ENCODE results near the gene SLC24A5. TPM values are rescaled to one million over a fixed set of nuclear protein-coding genes. Genes with fewer than 3 reads are reported as not detected.

The SLC24A5 gene
- total RNA-seq, 1 donor from 2014 or later: not detected

- intact Hi-C loops (cut with DNase I): no loop called here
- no peak overlapping the region for H3K4me3 ChIP-seq
- H3K9me3 ChIP-seq: no peaks in the 10 kb centered on the region
- peaks cover 13% of the 10 kb centered on the region for H3K4me1 ChIP-seq
- no peak overlapping the region for H3K27ac ChIP-seq
- TF ChIP-seq POLR2AphosphoS5 (IDR thresholded peaks at IDR 0.05; ENCODE audit: insufficient read depth in 1 of 2, low read depth in 1 of 2) (no peak), CTCF (IDR thresholded peaks at IDR 0.05) (no peak), POLR2A (IDR thresholded peaks at IDR 0.05) (no peak)
- no peaks in the 10 kb centered on the region for H3K36me3 ChIP-seq
- no peak for DNase-seq (ENCODE audit: extremely low spot score in 2 of 2)
- H3K27me3 ChIP-seq: no peaks in the 10 kb centered on the region
Measured at GRCh38 chr15:48089702-48090101, 31.1 kb upstream of the SLC24A5 start.

GRCh38 chr15:48090115-48090514, 30.7 kb upstream of the SLC24A5 start:
- no peak overlapping the region for H3K4me3 ChIP-seq
- H3K9me3 ChIP-seq: no peaks in the 10 kb centered on the region
- TF ChIP-seq POLR2A (IDR thresholded peaks at IDR 0.05) (no peak), POLR2AphosphoS5 (IDR thresholded peaks at IDR 0.05; ENCODE audit: insufficient read depth in 1 of 2, low read depth in 1 of 2) (no peak), CTCF (IDR thresholded peaks at IDR 0.05) (no peak)
- intact Hi-C loops (cut with DNase I): no loop called here
- H3K36me3 ChIP-seq: no peaks in the 10 kb centered on the region
- no peaks in the 10 kb centered on the region for H3K27me3 ChIP-seq
- peaks cover 13% of the 10 kb centered on the region for H3K4me1 ChIP-seq
- no peak overlapping the region for H3K27ac ChIP-seq
- DNase-seq (ENCODE audit: extremely low spot score in 2 of 2): no peak

- Histone ChIP-seq H3K36me3 (no peaks in the 10 kb centered on the region), H3K4me1 (peaks cover 11% of the 10 kb centered on the region), H3K27ac (no peak overlapping the region), H3K4me3 (no peak overlapping the region), H3K27me3 (no peaks in the 10 kb centered on the region), H3K9me3 (no peaks in the 10 kb centered on the region)
- no peak for DNase-seq (ENCODE audit: extremely low spot score in 2 of 2)
- TF ChIP-seq CTCF (IDR thresholded peaks at IDR 0.05): no peak
- no peak for TF ChIP-seq POLR2A (IDR thresholded peaks at IDR 0.05)
- no peak for TF ChIP-seq POLR2AphosphoS5 (IDR thresholded peaks at IDR 0.05; ENCODE audit: insufficient read depth in 1 of 2, low read depth in 1 of 2)
- intact Hi-C loops (cut with DNase I): no loop called here
Measured at GRCh38 chr15:48090666-48091065, 30.1 kb upstream of the SLC24A5 start.

GRCh38 chr15:48091522-48091921, 29.3 kb upstream of the SLC24A5 start:
- Histone ChIP-seq H3K27me3 (no peaks in the 10 kb centered on the region), H3K4me1 (peaks cover 2% of the 10 kb centered on the region), H3K27ac (no peak overlapping the region), H3K9me3 (no peaks in the 10 kb centered on the region), H3K36me3 (no peaks in the 10 kb centered on the region), H3K4me3 (no peak overlapping the region)
- no peak for TF ChIP-seq POLR2A (IDR thresholded peaks at IDR 0.05)
- no peak for TF ChIP-seq CTCF (IDR thresholded peaks at IDR 0.05)
- no peak for TF ChIP-seq POLR2AphosphoS5 (IDR thresholded peaks at IDR 0.05; ENCODE audit: insufficient read depth in 1 of 2, low read depth in 1 of 2)
- DNase-seq (ENCODE audit: extremely low spot score in 2 of 2): peak in 1 of 2 donors; percentile 6
- intact Hi-C loops (cut with DNase I): no loop called here

GRCh38 chr15:48096355-48096786, 24.4 kb upstream of the SLC24A5 start:
- peak in 1 of 2 donors; percentile 54 for DNase-seq (ENCODE audit: extremely low spot score in 2 of 2)
- H3K9me3 ChIP-seq: no peaks in the 10 kb centered on the region
- intact Hi-C loops (cut with DNase I): no loop called here
- no peak for TF ChIP-seq CTCF (IDR thresholded peaks at IDR 0.05)
- no peak for TF ChIP-seq POLR2AphosphoS5 (IDR thresholded peaks at IDR 0.05; ENCODE audit: insufficient read depth in 1 of 2, low read depth in 1 of 2)
- TF ChIP-seq POLR2A (IDR thresholded peaks at IDR 0.05): no peak
- H3K27me3 ChIP-seq: no peaks in the 10 kb centered on the region
- H3K27ac ChIP-seq: no peak overlapping the region
- no peaks in the 10 kb centered on the region for H3K4me1 ChIP-seq
- H3K4me3 ChIP-seq: no peak overlapping the region
- no peaks in the 10 kb centered on the region for H3K36me3 ChIP-seq

Data from vagina (tissue), 2 donors.